Activated T-cell treated with anti-CD3 and anti-CD28 coated beads, Interleukin-2, amount 50 U/mL, for 72 hours (primary cell): Measurements from ENCODE around the gene BOLL. TPM values are rescaled to one million over a fixed set of nuclear protein-coding genes. Genes with fewer than 3 reads are reported as not detected.
"Not testable (repeated sequence)": the region's sequence is repeated elsewhere in the genome, so short reads cannot be mapped to it uniquely, and the experiment has no call there.

Source experiments
- ATAC-seq, 2 donors: fragments of 150-1000 bp; cut with Tn5 transposase; replicated peaks in 1 of 2; 2 replicates each; pipeline ENCODE4 v1.10.0; 2021; ENCODE audit warnings: moderate library complexity in 2 of 2, mild to moderate bottlenecking in 1 of 2
- DNase-seq, 2 donors: peaks; one replicate each; pipeline ENCODE4 v3.0.0; 2021 to 2022; ENCODE audit warnings: mixed read lengths in 1 of 2
- H3K27ac Mint-ChIP-seq: one replicate; pipeline ENCODE4 v1.8.0; 2022; ENCODE audit warnings: mild to moderate bottlenecking, moderate library complexity, mixed read lengths
- H3K27me3 Mint-ChIP-seq: one replicate; pipeline ENCODE4 v1.8.0; 2022; ENCODE audit warnings: low read depth, mixed read lengths
- H3K36me3 Mint-ChIP-seq, 2 donors: one replicate each; pipeline ENCODE4 v1.8.0; 2022; ENCODE audit warnings: mixed read lengths in 2 of 2, mild to moderate bottlenecking in 1 of 2; ENCODE audit not compliant: insufficient read depth in 2 of 2
- H3K4me1 Mint-ChIP-seq: one replicate; pipeline ENCODE4 v1.8.0; 2022; ENCODE audit warnings: low read depth, mixed read lengths
- H3K4me3 Mint-ChIP-seq, 2 donors: one replicate each; pipeline ENCODE4 v1.8.0; 2022; ENCODE audit warnings: mild to moderate bottlenecking in 2 of 2, mixed read lengths in 2 of 2, moderate library complexity in 2 of 2
- H3K9me3 Mint-ChIP-seq, 2 donors: one replicate each; pipeline ENCODE4 v1.8.0; 2022; ENCODE audit warnings: mixed read lengths in 2 of 2
- total RNA-seq, 2 donors: library from RNA; stranded (reverse); gene quantifications; one replicate each; pipeline ENCODE4 v1.2.3, GENCODE V29; 2022

Gene BOLL
- under 1 TPM in 1 of 2 donors, not detected in 1; 0.10 TPM for total RNA-seq

GRCh38 chr2:197784956-197785941 is at the start of gene BOLL:
Gene BOLL, minus strand, starts transcription at chr2:197785319. Its CDS starts 3,469 bp downstream, at chr2:197781850.
- Mint-ChIP-seq H3K4me3 (peak within 1 kb of the TSS; percentile 74 to 86), H3K4me1 (peaks cover 5% of the 10 kb centered on the region), H3K9me3 (no peaks in the 10 kb centered on the region), H3K36me3 (no peaks in the 10 kb centered on the region), H3K27ac (no peak within 1 kb of the TSS), H3K27me3 (peaks cover 34% of the 10 kb centered on the region)
- ATAC-seq: no peak
- DNase-seq: no peak

- H3K9me3 Mint-ChIP-seq: peaks cover 13 to 17% of the 10 kb centered on the region in 2 donors
- not testable (repeated sequence) for H3K27me3 Mint-ChIP-seq, H3K27ac Mint-ChIP-seq, H3K4me3 Mint-ChIP-seq, DNase-seq, ATAC-seq
- peaks cover 32% of the 10 kb centered on the region for H3K4me1 Mint-ChIP-seq
- H3K36me3 Mint-ChIP-seq: peaks cover 7 to 10% of the 10 kb centered on the region in 2 donors
Observed at GRCh38 chr2:197834771-197835170, 49.7 kb upstream of the BOLL start.

GRCh38 chr2:197828464-197829135 is 43.5 kb upstream of the BOLL start:
- Mint-ChIP-seq H3K27me3 (no peaks in the 10 kb centered on the region), H3K27ac (no peak overlapping the region), H3K4me3 (no peak overlapping the region), H3K9me3 (peaks cover 8 to 12% of the 10 kb centered on the region in 2 donors), H3K36me3 (peaks cover 7 to 10% of the 10 kb centered on the region in 2 donors), H3K4me1 (no peaks in the 10 kb centered on the region)
- ATAC-seq (no peak), DNase-seq (no peak)

- DNase-seq (no peak), ATAC-seq (no peak)
- H3K9me3 Mint-ChIP-seq: peaks cover 8 to 10% of the 10 kb centered on the region in 2 donors
- no peak overlapping the region for H3K4me3 Mint-ChIP-seq
- peaks cover 7 to 10% of the 10 kb centered on the region in 2 donors for H3K36me3 Mint-ChIP-seq
- no peaks in the 10 kb centered on the region for H3K4me1 Mint-ChIP-seq
- H3K27me3 Mint-ChIP-seq: no peaks in the 10 kb centered on the region
- H3K27ac Mint-ChIP-seq: no peak overlapping the region
Observed at GRCh38 chr2:197827618-197828017, 42.5 kb upstream of the BOLL start.

- no peaks in the 10 kb centered on the region for H3K36me3 Mint-ChIP-seq
- no peaks in the 10 kb centered on the region for H3K9me3 Mint-ChIP-seq
- no peak overlapping the region for H3K4me3 Mint-ChIP-seq
- peaks cover 10% of the 10 kb centered on the region for H3K4me1 Mint-ChIP-seq
- ATAC-seq: no peak
- no peak for DNase-seq
- no peaks in the 10 kb centered on the region for H3K27me3 Mint-ChIP-seq
- H3K27ac Mint-ChIP-seq: no peak overlapping the region
Observed at GRCh38 chr2:197822333-197822732, 37.2 kb upstream of the BOLL start.

- no peak overlapping the region for H3K4me3 Mint-ChIP-seq
- no peak overlapping the region for H3K27ac Mint-ChIP-seq
- H3K9me3 Mint-ChIP-seq: no peaks in the 10 kb centered on the region
- no peaks in the 10 kb centered on the region for H3K27me3 Mint-ChIP-seq
- ATAC-seq: no peak
- H3K4me1 Mint-ChIP-seq: peaks cover 10% of the 10 kb centered on the region
- no peaks in the 10 kb centered on the region for H3K36me3 Mint-ChIP-seq
- no peak for DNase-seq
Observed at GRCh38 chr2:197821550-197822289, 36.6 kb upstream of the BOLL start.

GRCh38 chr2:197814526-197814925 is 29.4 kb upstream of the BOLL start:
- Mint-ChIP-seq H3K27ac (peak overlapping the region; percentile 88), H3K36me3 (peaks cover 1% of the 10 kb centered on the region in 2 donors), H3K27me3 (no peaks in the 10 kb centered on the region), H3K9me3 (no peaks in the 10 kb centered on the region), H3K4me3 (peak overlapping the region; percentile 57 to 76), H3K4me1 (peaks cover 33% of the 10 kb centered on the region)
- DNase-seq (no peak), ATAC-seq (no peak)

GRCh38 chr2:197813093-197813787 is 28.1 kb upstream of the BOLL start:
- H3K9me3 Mint-ChIP-seq: no peaks in the 10 kb centered on the region
- no peak overlapping the region for H3K27ac Mint-ChIP-seq
- H3K27me3 Mint-ChIP-seq: no peaks in the 10 kb centered on the region
- H3K36me3 Mint-ChIP-seq: peaks cover 1% of the 10 kb centered on the region in 2 donors
- no peak overlapping the region for H3K4me3 Mint-ChIP-seq
- peaks cover 36% of the 10 kb centered on the region for H3K4me1 Mint-ChIP-seq
- ATAC-seq (peak; percentile 59 to 70), DNase-seq (peak; percentile 9 to 14)

- Mint-ChIP-seq H3K27ac (no peak overlapping the region), H3K9me3 (no peaks in the 10 kb centered on the region), H3K36me3 (peaks cover under 1 to 1% of the 10 kb centered on the region in 2 donors), H3K27me3 (peaks cover 11% of the 10 kb centered on the region), H3K4me3 (no peak overlapping the region), H3K4me1 (peaks cover 59% of the 10 kb centered on the region)
- ATAC-seq: no peak
- no peak for DNase-seq
Observed at GRCh38 chr2:197810491-197810890, 25.4 kb upstream of the BOLL start.

GRCh38 chr2:197810016-197810415 is 24.9 kb upstream of the BOLL start:
- ATAC-seq (no peak), DNase-seq (no peak)
- Mint-ChIP-seq H3K27ac (no peak overlapping the region), H3K36me3 (peaks cover 0 to 2% of the 10 kb centered on the region in 2 donors), H3K4me1 (peaks cover 59% of the 10 kb centered on the region), H3K4me3 (no peak overlapping the region), H3K9me3 (no peaks in the 10 kb centered on the region), H3K27me3 (peaks cover 13% of the 10 kb centered on the region)

GRCh38 chr2:197809064-197809463 is 23.9 kb upstream of the BOLL start:
- H3K4me1 Mint-ChIP-seq: peaks cover 53% of the 10 kb centered on the region
- H3K27ac Mint-ChIP-seq: peak overlapping the region; percentile 4
- DNase-seq (no peak), ATAC-seq (no peak)
- no peaks in the 10 kb centered on the region for H3K9me3 Mint-ChIP-seq
- peak overlapping the region; percentile 23 to 71 for H3K4me3 Mint-ChIP-seq
- H3K36me3 Mint-ChIP-seq: peaks cover 0 to 2% of the 10 kb centered on the region in 2 donors
- H3K27me3 Mint-ChIP-seq: peaks cover 13% of the 10 kb centered on the region
